B cell (primary cell): Measurements from ENCODE around the gene PLAAT1. TPM values are rescaled to one million over a fixed set of nuclear protein-coding genes. Genes with fewer than 3 reads are reported as not detected.

ENCODE experiments used
- ATAC-seq: fragments of 200-7000 bp; cut with Tn5 transposase; one replicate; pipeline ENCODE4 v1.10.0; 2021; ENCODE audit warnings: low read depth, mild to moderate bottlenecking, moderate number of reproducible peaks, moderate library complexity
- CTCF ChIA-PET: fragments of 350-600 bp; sonication (Branson Sonifier 250); formaldehyde crosslinking; loops from one replicate; lab custom pipeline; 2021; ENCODE audit warnings: antibody characterized with exemption, inconsistent platforms; lab: Charles Lee
- POLR2A ChIA-PET: fragments of 350-600 bp; sonication (Branson Sonifier 250); formaldehyde crosslinking; loops from one replicate; lab custom pipeline; 2021; ENCODE audit warnings: antibody characterized with exemption; lab: Charles Lee
- DNase-seq: peaks from one replicate; pipeline ENCODE4 v3.0.0; 2013
- H2AFZ ChIP-seq: 2 replicates; pipeline ENCODE4 v1.6.1; 2012; ENCODE audit warnings: mild to moderate bottlenecking, low read depth, low read length; ENCODE audit not compliant: insufficient read depth, poor library complexity, severe bottlenecking
- H3K27ac ChIP-seq, 2 donors: 1 replicate in 1 of 2; 2 replicates in 1 of 2; pipeline ENCODE4 v1.5.1; 2012 to 2013; ENCODE audit warnings: low read length in 2 of 2, mild to moderate bottlenecking in 2 of 2, moderate library complexity in 1 of 2
- H3K27me3 ChIP-seq, 4 experiments: fragments of 200-600 bp in 1 of 4; sonication (generic) in 1 of 4; replicated peaks in 1 of 4; 1 replicate in 2 of 4; 2 replicates in 2 of 4; pipeline versions ENCODE4 v1.6.1 to v1.7.0; 2013 to 2016; ENCODE audit warnings: low read length in 3 of 4, mild to moderate bottlenecking in 2 of 4, mixed read lengths in 1 of 4, moderate library complexity in 1 of 4; ENCODE audit not compliant: insufficient read depth in 4 of 4, control insufficient read depth in 3 of 4; ENCODE audit errors: control extremely low read depth in 1 of 4
- H3K36me3 ChIP-seq, 2 experiments: replicated peaks in 1 of 2; 1 replicate in 1 of 2; 2 replicates in 1 of 2; pipeline versions ENCODE4 v1.6.1 to v1.7.1; 2013; ENCODE audit warnings: low read length in 1 of 2; ENCODE audit not compliant: insufficient read depth in 2 of 2, control insufficient read depth in 1 of 2; ENCODE audit errors: control extremely low read depth in 1 of 2, extremely low read depth in 1 of 2
- H3K4me1 ChIP-seq, 2 donors: fragments of 200-600 bp in 1 of 2; sonication (generic) in 1 of 2; 1 replicate in 1 of 2; 2 replicates in 1 of 2; pipeline versions ENCODE4 v1.5.1 to v1.6.1; 2013 to 2017; ENCODE audit warnings: low read length in 2 of 2; ENCODE audit not compliant: control insufficient read depth in 2 of 2, insufficient read depth in 2 of 2
- H3K4me2 ChIP-seq: replicated peaks from 2 replicates; pipeline ENCODE3; 2012; ENCODE audit warnings: mild to moderate bottlenecking, low read depth, low read length; ENCODE audit not compliant: poor library complexity, severe bottlenecking
- H3K4me3 ChIP-seq, 5 experiments: fragments of 200-600 bp in 1 of 5; sonication (generic) in 1 of 5; 1 replicate in 3 of 5; 2 replicates in 2 of 5; pipeline versions ENCODE4 v1.5.1 to v1.7.0; 2011 to 2016; ENCODE audit warnings: low read length in 4 of 5, mild to moderate bottlenecking in 4 of 5, low read depth in 2 of 5, control low read depth in 1 of 5, moderate library complexity in 1 of 5; ENCODE audit not compliant: insufficient read depth in 1 of 5; ENCODE audit errors: control extremely low read depth in 1 of 5, extremely low read depth in 1 of 5
- H3K79me2 ChIP-seq: fragments of 200-600 bp; sonication (generic); one replicate; pipeline ENCODE4 v1.6.0; 2016; ENCODE audit warnings: low read length; ENCODE audit not compliant: control insufficient read depth, insufficient read depth
- H3K9ac ChIP-seq: fragments of 200-600 bp; sonication (generic); 2 replicates; pipeline ENCODE4 v1.6.1; 2017; ENCODE audit warnings: mild to moderate bottlenecking, low read length, moderate library complexity
- H3K9me3 ChIP-seq, 3 donors: one replicate each; pipeline versions ENCODE4 v1.6.1 to v1.7.1; 2013; ENCODE audit warnings: low read length in 2 of 3; ENCODE audit not compliant: control insufficient read depth in 2 of 3, insufficient read depth in 1 of 3; ENCODE audit errors: control extremely low read depth in 1 of 3
- H4K20me1 ChIP-seq: 2 replicates; pipeline ENCODE4 v1.6.0; 2012; ENCODE audit warnings: mild to moderate bottlenecking, low read length; ENCODE audit not compliant: insufficient read depth, control insufficient read depth, poor library complexity, severe bottlenecking
- H3K27ac Mint-ChIP-seq: one replicate; pipeline ENCODE4 v1.8.0; 2021; ENCODE audit warnings: mixed read lengths
- H3K27me3 Mint-ChIP-seq: one replicate; pipeline ENCODE4 v1.8.0; 2021; ENCODE audit warnings: mixed read lengths
- H3K4me1 Mint-ChIP-seq: one replicate; pipeline ENCODE4 v1.8.0; 2021; ENCODE audit warnings: mixed read lengths
- H3K4me3 Mint-ChIP-seq: one replicate; pipeline ENCODE4 v1.8.0; 2021; ENCODE audit warnings: mixed read lengths
- H3K9me3 Mint-ChIP-seq: one replicate; pipeline ENCODE4 v1.8.0; 2022; ENCODE audit warnings: mixed read lengths; ENCODE audit not compliant: insufficient read depth
- CTCF ChIP-seq: fragments of 200-600 bp; IDR thresholded peaks from one replicate; pipeline ENCODE4 v1.8.0; 2022; ENCODE audit warnings: antibody characterized with exemption, mild to moderate bottlenecking
- EZH2 ChIP-seq: IDR thresholded peaks from 2 replicates; pipeline ENCODE4 v1.6.1; 2012; ENCODE audit warnings: borderline replicate concordance, low read depth, mild to moderate bottlenecking, moderate library complexity, low read length; ENCODE audit not compliant: insufficient read depth, poor library complexity, severe bottlenecking
- WGBS: methylation state at CpG from one replicate; pipeline ENCODE4 v1.1.5; 2013; ENCODE audit warnings: missing lambda C conversion rate; ENCODE audit not compliant: insufficient coverage; 5-methylcytosine and 5-hydroxymethylcytosine counted together
- intact Hi-C: fragments of 100-400 bp; cut with micrococcal nuclease; formaldehyde crosslinking; loops from one replicate; pipeline ENCODE4 v1.10.0; 2022
- polyA plus RNA-seq: library from polyadenylated mRNA; depleted of rRNA; stranded (reverse); fragments of >200 nt; gene quantifications from 2 replicates; pipeline ENCODE4 v1.2.3, GENCODE V29; 2012
- total RNA-seq, 2 donors: library from RNA; stranded (reverse); fragments of 120-200 nt in 1 of 2; gene quantifications; 1 replicate in 1 of 2; 2 replicates in 1 of 2; pipeline versions ENCODE4 v1.2.3 to v1.2.4, GENCODE V29; 2013 to 2022

PLAAT1 gene
- total and polyA plus RNA-seq, 2 donors (not counting 1 experiment from before 2014, with no cell fraction given), result not detected

- CTCF ChIA-PET, result no interaction called here
Measured at GRCh38 chr3:193310914-193311723, 70.1 kb downstream of the PLAAT1 start.

More at GRCh38 chr3:193310914-193311723, 70.1 kb downstream of the PLAAT1 start:
- peaks cover 0 to 2% (median 0%) of the 10 kb centered on the region in 4 experiments for H3K27me3 ChIP-seq
- WGBS, result 52% methylated on average over 3 of the region's 6 CpGs
- Mint-ChIP-seq H3K4me3 (no peak overlapping the region), H3K27me3 (peaks cover 6% of the 10 kb centered on the region), H3K4me1 (no peaks in the 10 kb centered on the region), H3K9me3 (no peaks in the 10 kb centered on the region), H3K27ac (no peak overlapping the region)
- DNase-seq, result no peak
- no peaks in the 10 kb centered on the region for H4K20me1 ChIP-seq
- no peak overlapping the region for H3K27ac ChIP-seq
- no peak for ATAC-seq
- H3K36me3 ChIP-seq, result no peaks in the 10 kb centered on the region
- H3K4me2 ChIP-seq, result no peak overlapping the region
- intact Hi-C loops, result no loop called here
- no peaks in the 10 kb centered on the region for H3K9me3 ChIP-seq
- TF ChIP-seq EZH2 (no peak), CTCF (no peak)
- H3K4me1 ChIP-seq, result no peaks in the 10 kb centered on the region
- no peak overlapping the region for H2AFZ ChIP-seq
- H3K79me2 ChIP-seq, result no peaks in the 10 kb centered on the region
- no peak overlapping the region for H3K4me3 ChIP-seq
- POLR2A ChIA-PET, result no interaction called here
- H3K9ac ChIP-seq, result no peak overlapping the region
